ENCODE results near the gene OSCAR.

OSCAR gene, protein sequence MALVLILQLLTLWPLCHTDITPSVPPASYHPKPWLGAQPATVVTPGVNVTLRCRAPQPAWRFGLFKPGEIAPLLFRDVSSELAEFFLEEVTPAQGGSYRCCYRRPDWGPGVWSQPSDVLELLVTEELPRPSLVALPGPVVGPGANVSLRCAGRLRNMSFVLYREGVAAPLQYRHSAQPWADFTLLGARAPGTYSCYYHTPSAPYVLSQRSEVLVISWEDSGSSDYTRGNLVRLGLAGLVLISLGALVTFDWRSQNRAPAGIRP

DNA sequence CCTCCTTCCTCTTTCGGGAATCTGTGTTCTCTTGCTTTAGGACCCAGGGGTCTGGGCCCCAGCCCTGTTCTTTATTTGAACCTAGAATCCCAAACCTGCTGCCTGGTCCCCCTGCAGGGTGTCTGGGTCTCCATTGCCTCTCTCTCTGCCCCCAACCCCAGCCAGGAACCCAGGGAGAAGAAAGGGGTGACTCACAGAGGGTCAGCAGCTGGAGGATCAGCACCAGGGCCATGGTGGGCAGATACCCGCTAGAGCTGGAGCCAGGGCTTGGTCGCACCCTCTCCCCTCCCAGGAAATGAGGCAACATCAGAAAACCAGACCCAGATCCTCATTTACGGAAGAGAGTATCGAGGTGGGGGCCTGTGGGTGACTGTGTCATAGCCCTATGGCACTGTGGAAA lies at the start of gene OSCAR:
TSS of gene OSCAR (minus strand) at position 243 of the 400 bp plus-strand sequence. CDS start at position 232, 11 bp downstream.
- no peak within 1 kb of the TSS for H3K27ac ChIP-seq
- TF ChIP-seq ZFX (IDR thresholded peaks at IDR 0.05) = no peak
- no peak for TF ChIP-seq CTCF (conservative IDR thresholded peaks at IDR 0.05)

DNA sequence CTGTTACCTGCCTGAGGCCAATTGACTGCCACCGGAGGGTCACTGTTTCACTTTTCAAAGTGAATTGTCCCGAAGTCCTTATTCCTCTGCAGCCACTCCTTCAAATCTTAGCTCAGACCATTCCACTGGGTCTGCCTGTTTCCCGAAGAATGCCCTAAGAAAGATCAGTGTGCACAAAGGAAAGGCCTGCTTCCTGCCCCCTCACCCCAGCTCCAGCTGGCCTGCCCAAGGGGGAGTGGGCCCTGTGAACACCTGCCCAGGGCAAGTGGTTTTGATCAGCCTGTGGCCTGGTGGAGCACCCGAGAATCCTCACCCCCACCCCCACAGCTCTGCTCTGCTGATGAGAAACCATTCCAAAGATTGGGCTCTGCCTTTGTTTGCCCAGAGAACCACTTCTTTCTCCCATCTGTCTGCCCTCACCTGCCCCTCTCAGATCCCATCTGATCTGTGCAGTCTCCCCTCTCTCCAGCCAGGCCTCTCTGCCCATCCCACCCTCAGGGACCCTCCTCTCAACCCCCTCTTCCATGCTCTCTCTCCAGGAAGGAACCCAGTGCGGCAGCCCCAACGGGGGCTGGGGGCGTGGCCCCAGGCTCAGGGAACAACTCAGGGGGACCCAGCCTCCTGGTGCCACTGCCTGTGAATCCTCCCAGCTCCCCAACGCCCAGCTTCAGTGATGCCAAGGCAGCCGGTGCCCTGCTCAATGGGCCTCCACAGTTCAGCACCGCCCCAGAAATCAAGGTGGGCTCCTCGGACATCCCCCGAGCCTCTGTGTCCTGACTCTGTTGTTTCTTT lies 48.6 kb upstream of the OSCAR start:
- H3K27ac ChIP-seq = no peak overlapping the region
- TF ChIP-seq CTCF (conservative IDR thresholded peaks at IDR 0.05) = no peak
- no peak for TF ChIP-seq ZFX (IDR thresholded peaks at IDR 0.05)

DNA sequence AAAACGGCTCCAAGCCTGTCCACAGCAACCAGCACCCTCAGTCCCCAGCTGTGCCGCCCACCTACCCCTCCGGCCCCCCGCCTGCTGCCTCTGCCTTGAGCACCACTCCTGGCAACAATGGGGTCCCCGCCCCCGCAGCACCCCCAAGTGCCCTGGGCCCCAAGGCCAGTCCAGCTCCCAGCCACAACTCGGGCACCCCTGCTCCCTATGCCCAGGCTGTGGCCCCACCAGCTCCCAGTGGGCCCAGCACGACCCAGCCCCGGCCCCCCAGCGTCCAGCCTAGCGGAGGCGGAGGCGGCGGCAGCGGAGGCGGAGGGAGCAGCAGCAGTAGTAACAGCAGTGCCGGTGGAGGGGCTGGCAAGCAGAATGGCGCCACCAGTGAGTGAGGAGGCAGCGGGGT lies 47.6 kb upstream of the OSCAR start:
- no peak for TF ChIP-seq ZFX (IDR thresholded peaks at IDR 0.05)
- no peak for TF ChIP-seq CTCF (conservative IDR thresholded peaks at IDR 0.05)
- no peak overlapping the region for H3K27ac ChIP-seq

GRCh38 chr19:54147676-54148075 lies 47.1 kb upstream of the OSCAR start:
- no peak overlapping the region for H3K27ac ChIP-seq
- TF ChIP-seq CTCF (conservative IDR thresholded peaks at IDR 0.05) (no peak), ZFX (IDR thresholded peaks at IDR 0.05) (no peak)

DNA sequence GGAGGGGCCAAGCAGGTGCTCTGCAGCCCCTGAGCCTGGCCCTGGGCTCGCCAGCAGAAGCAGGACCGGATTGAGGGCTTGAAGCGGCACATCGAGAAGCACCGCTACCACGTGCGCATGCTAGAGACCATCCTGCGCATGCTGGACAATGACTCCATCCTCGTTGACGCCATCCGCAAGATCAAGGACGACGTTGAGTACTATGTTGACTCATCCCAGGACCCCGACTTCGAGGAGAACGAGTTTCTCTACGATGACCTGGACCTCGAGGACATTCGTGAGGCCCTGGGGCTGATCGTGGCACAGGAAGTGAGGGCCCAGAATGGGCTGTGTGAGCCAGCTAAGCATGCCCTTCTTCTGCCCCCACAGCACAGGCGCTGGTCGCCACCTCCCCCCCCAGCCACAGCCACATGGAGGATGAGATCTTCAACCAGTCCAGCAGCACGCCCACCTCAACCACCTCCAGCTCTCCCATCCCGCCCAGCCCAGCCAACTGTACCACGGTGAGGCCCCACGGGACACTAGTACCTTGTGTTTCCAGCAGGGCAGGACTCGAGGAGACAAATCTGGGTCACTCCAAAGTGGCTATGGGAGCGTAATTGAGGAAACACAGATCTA lies 45.0 kb upstream of the OSCAR start:
- TF ChIP-seq ZFX (IDR thresholded peaks at IDR 0.05) (no peak), CTCF (conservative IDR thresholded peaks at IDR 0.05) (no peak)
- no peak overlapping the region for H3K27ac ChIP-seq

GRCh38 chr19:54142166-54142780 lies 41.7 kb upstream of the OSCAR start:
- TF ChIP-seq CTCF (conservative IDR thresholded peaks at IDR 0.05) = no peak
- TF ChIP-seq ZFX (IDR thresholded peaks at IDR 0.05) = no peak
- H3K27ac ChIP-seq = no peak overlapping the region
